Liver (tissue), 9 donors: ENCODE measurements around the gene SHB. TPM values are rescaled to one million over a fixed set of nuclear protein-coding genes. Genes with fewer than 3 reads are reported as not detected.
A peak's percentile ranks its signal among the peaks of the same experiment; 100 is the strongest.

Experiments used
- DNase-seq: peaks from one replicate; pipeline ENCODE4 v3.0.0-alpha.2; 2017; ENCODE audit warnings: low spot score
- H3K27ac ChIP-seq, 2 donors: one replicate each; pipeline ENCODE4 v1.7.0; 2013; ENCODE audit warnings: inconsistent platforms in 2 of 2, low read length in 2 of 2, control low read depth in 1 of 2, low read depth in 1 of 2, mild to moderate bottlenecking in 1 of 2
- H3K27me3 ChIP-seq, 4 donors: one replicate each; pipeline versions ENCODE4 v1.6.1 to v1.7.0; 2013; ENCODE audit warnings: low read length in 3 of 4, inconsistent platforms in 1 of 4, mild to moderate bottlenecking in 1 of 4, moderate library complexity in 1 of 4; ENCODE audit not compliant: control insufficient read depth in 4 of 4, insufficient read depth in 4 of 4
- H3K36me3 ChIP-seq, 4 donors: one replicate each; pipeline versions ENCODE4 v1.6.1 to v1.7.0; 2013; ENCODE audit warnings: low read length in 3 of 4, mild to moderate bottlenecking in 3 of 4, low read depth in 1 of 4, moderate library complexity in 1 of 4; ENCODE audit not compliant: control insufficient read depth in 4 of 4, insufficient read depth in 3 of 4
- H3K4me1 ChIP-seq, 4 donors: one replicate each; pipeline versions ENCODE4 v1.6.1 to v1.7.0; 2013; ENCODE audit warnings: low read length in 3 of 4, mild to moderate bottlenecking in 3 of 4, moderate library complexity in 1 of 4; ENCODE audit not compliant: control insufficient read depth in 4 of 4, insufficient read depth in 4 of 4
- H3K4me3 ChIP-seq, 3 donors: one replicate each; pipeline versions ENCODE4 v1.6.1 to v1.7.0; 2013; ENCODE audit warnings: low read length in 3 of 3, control low read depth in 1 of 3, low read depth in 1 of 3, mild to moderate bottlenecking in 1 of 3
- H3K9ac ChIP-seq, 2 donors: one replicate each; pipeline ENCODE4 v1.7.0; 2013; ENCODE audit warnings: low read length in 2 of 2, mild to moderate bottlenecking in 2 of 2, moderate library complexity in 2 of 2, control low read depth in 1 of 2, low read depth in 1 of 2
- H3K9me3 ChIP-seq, 4 donors: one replicate each; pipeline versions ENCODE4 v1.6.1 to v1.7.0; 2013; ENCODE audit warnings: low read length in 3 of 4; ENCODE audit not compliant: control insufficient read depth in 4 of 4
- ATF3 ChIP-seq: IDR thresholded peaks from 2 replicates; pipeline ENCODE4 v1.6.1; 2016; ENCODE audit warnings: antibody characterized with exemption
- CTCF ChIP-seq: fragments of 150-350 bp; IDR thresholded peaks from 2 replicates; pipeline ENCODE4 v1.5.1; 2017; ENCODE audit warnings: improper control_type of control experiment, low read depth, low read length; ENCODE audit not compliant: missing input control
- EGR1 ChIP-seq, 2 donors: IDR thresholded peaks; 2 replicates each; pipeline ENCODE4 v1.6.1; 2016 to 2018; ENCODE audit warnings: antibody characterized with exemption in 2 of 2, low read depth in 2 of 2
- FOXA2 ChIP-seq: IDR thresholded peaks from 2 replicates; pipeline ENCODE4 v1.6.1; 2016; ENCODE audit warnings: antibody characterized with exemption
- GABPA ChIP-seq, 2 donors: IDR thresholded peaks in 1 of 2; conservative IDR thresholded peaks in 1 of 2; 2 replicates each; pipeline ENCODE4 v1.6.1; 2016; ENCODE audit warnings: antibody characterized with exemption in 2 of 2, mild to moderate bottlenecking in 1 of 2, moderate library complexity in 1 of 2
- HNF4A ChIP-seq, 2 donors: conservative IDR thresholded peaks; 2 replicates each; pipeline ENCODE4 v1.6.1; 2016; ENCODE audit warnings: antibody characterized with exemption in 2 of 2, mild to moderate bottlenecking in 2 of 2
- MAX ChIP-seq: IDR thresholded peaks from 2 replicates; pipeline ENCODE4 v1.6.1; 2016; ENCODE audit warnings: antibody characterized with exemption
- NR2F2 ChIP-seq: IDR thresholded peaks from 2 replicates; pipeline ENCODE4 v1.6.1; 2016; ENCODE audit warnings: antibody characterized with exemption
- RAD21 ChIP-seq, 2 donors: IDR thresholded peaks; 2 replicates each; pipeline ENCODE4 v1.6.1; 2016; ENCODE audit warnings: antibody characterized with exemption in 2 of 2, mild to moderate bottlenecking in 2 of 2
- REST ChIP-seq: IDR thresholded peaks from 2 replicates; pipeline ENCODE4 v1.6.1; 2016; ENCODE audit warnings: antibody characterized with exemption, mild to moderate bottlenecking
- ZBTB33 ChIP-seq: IDR thresholded peaks from 2 replicates; pipeline ENCODE4 v1.6.1; 2016; ENCODE audit warnings: antibody characterized with exemption
- WGBS: extraction: QIAGEN DNeasy Blood & Tissue Kit; methylation state at CpG from one replicate; pipeline ENCODE4 v1.1.7; 2013; 5-methylcytosine and 5-hydroxymethylcytosine counted together
- polyA plus RNA-seq, 2 donors: library from polyadenylated mRNA; stranded (reverse) in 1 of 2; unstranded in 1 of 2; fragments of 200-250 nt in 1 of 2; fragments of >200 nt in 1 of 2; fragmentation: Nextera tagmentation in 1 of 2; extraction: Ambion mirVana in 1 of 2; gene quantifications; one replicate each; pipeline versions ENCODE4 v1.2.1 to v1.2.3, GENCODE V29; 2013 to 2015
- total RNA-seq, 2 donors: library from RNA; depleted of rRNA; stranded (reverse); fragments of >200 nt; gene quantifications; one replicate each; pipeline ENCODE4 v1.2.3, GENCODE V29; 2014
- donor health status: healthy.
- donor health status: healthy.
- donor health status: healthy.
- donor health status: healthy.
- donor health status: healthy.

Gene SHB
- total and polyA plus RNA-seq, 4 donors, result 3.4 to 17.3 (median 7.0) TPM

GRCh38 chr9:37994639-37995347 is 74.2 kb downstream of the SHB start:
- H3K27ac ChIP-seq, result peak overlapping the region; percentile 23 to 39
- no peak overlapping the region for H3K9ac ChIP-seq
- no peak overlapping the region for H3K4me3 ChIP-seq
- no peaks in the 10 kb centered on the region for H3K9me3 ChIP-seq
- H3K27me3 ChIP-seq, result no peaks in the 10 kb centered on the region
- H3K36me3 ChIP-seq, result peaks cover 0 to 3% (median 2%) of the 10 kb centered on the region in 4 donors
- DNase-seq, result peak; percentile 45
- 51% methylated on average over 15 of the region's 15 CpGs for WGBS
- no peak for TF ChIP-seq FOXA2
- no peak for TF ChIP-seq ATF3
- no peak for TF ChIP-seq REST
- no peak for TF ChIP-seq GABPA (IDR thresholded peaks at IDR 0.05 in 1 of 2, conservative IDR thresholded peaks at IDR 0.05 in 1 of 2)
- no peak for TF ChIP-seq HNF4A (conservative IDR thresholded peaks at IDR 0.05)
- TF ChIP-seq ZBTB33, result no peak
- TF ChIP-seq RAD21 (IDR thresholded peaks at IDR 0.05), result no peak
- H3K4me1 ChIP-seq, result peaks cover 1 to 25% (median 17%) of the 10 kb centered on the region in 4 donors

GRCh38 chr9:37992924-37993349 is 76.1 kb downstream of the SHB start:
- H3K4me3 ChIP-seq, result no peak overlapping the region
- TF ChIP-seq MAX (no peak), NR2F2 (no peak), CTCF (no peak), HNF4A (conservative IDR thresholded peaks at IDR 0.05) (no peak), ZBTB33 (no peak), RAD21 (IDR thresholded peaks at IDR 0.05) (peak in 1 of 2 donors; percentile 7), EGR1 (IDR thresholded peaks at IDR 0.05; ENCODE audit: low read depth in 2 of 2) (no peak)
- peaks cover 1 to 25% (median 19%) of the 10 kb centered on the region in 4 donors for H3K4me1 ChIP-seq
- WGBS, result 78% methylated on average over 8 of the region's 8 CpGs
- H3K27me3 ChIP-seq, result no peaks in the 10 kb centered on the region
- no peak for DNase-seq
- no peaks in the 10 kb centered on the region for H3K9me3 ChIP-seq
- no peak overlapping the region for H3K27ac ChIP-seq
- peaks cover 0 to 3% (median under 1%) of the 10 kb centered on the region in 4 donors for H3K36me3 ChIP-seq
- H3K9ac ChIP-seq, result no peak overlapping the region
